SHP77 treated with DMSO at 0.1 percent for 48 hours (cell line): Measurements from ENCODE around the gene SLC6A6.
"Not testable (repeated sequence)": the region's sequence is repeated elsewhere in the genome, so short reads cannot be mapped to it uniquely, and the experiment has no call there.

Source experiments
- DNase-seq: peaks from one replicate; lab custom pipeline; 2025; lab: John Stamatoyannopoulos, UW

Gene SLC6A6

GRCh38 chr3:14398797-14399106 lies 3.7 kb upstream of the SLC6A6 start:
- DNase-seq = no peak

- DNase-seq = no peak
Measured at GRCh38 chr3:14401692-14402303, 608 bp upstream of the SLC6A6 start.

GRCh38 chr3:14403619-14404155 lies 1.3 kb downstream of the SLC6A6 start:
- no peak for DNase-seq

- DNase-seq = no peak
Measured at GRCh38 chr3:14404186-14404585, 1.8 kb downstream of the SLC6A6 start.

GRCh38 chr3:14404631-14405359 lies 2.4 kb downstream of the SLC6A6 start:
- no peak for DNase-seq

GRCh38 chr3:14405360-14406238 lies 3.2 kb downstream of the SLC6A6 start:
- no peak for DNase-seq

- DNase-seq = no peak
Measured at GRCh38 chr3:14406336-14406735, 3.9 kb downstream of the SLC6A6 start.

- no peak for DNase-seq
Measured at GRCh38 chr3:14406766-14407165, 4.4 kb downstream of the SLC6A6 start.

- DNase-seq = no peak
Measured at GRCh38 chr3:14407203-14407602, 4.8 kb downstream of the SLC6A6 start.

GRCh38 chr3:14409779-14410063 lies 7.3 kb downstream of the SLC6A6 start:
- DNase-seq = not testable (repeated sequence)

GRCh38 chr3:14410106-14410502 lies 7.7 kb downstream of the SLC6A6 start:
- DNase-seq = no peak

- no peak for DNase-seq
Measured at GRCh38 chr3:14410503-14411165, 8.2 kb downstream of the SLC6A6 start.

GRCh38 chr3:14411166-14411526 lies 8.7 kb downstream of the SLC6A6 start:
- no peak for DNase-seq

- DNase-seq = no peak
Measured at GRCh38 chr3:14411988-14412387, 9.6 kb downstream of the SLC6A6 start.

- no peak for DNase-seq
Measured at GRCh38 chr3:14412831-14413380, 10.5 kb downstream of the SLC6A6 start.

- DNase-seq = no peak
Measured at GRCh38 chr3:14413381-14414071, 11.1 kb downstream of the SLC6A6 start.

GRCh38 chr3:14414846-14415464 lies 12.5 kb downstream of the SLC6A6 start:
- DNase-seq = no peak

GRCh38 chr3:14415501-14415900 lies 13.1 kb downstream of the SLC6A6 start:
- DNase-seq = no peak

GRCh38 chr3:14416453-14416852 lies 14.0 kb downstream of the SLC6A6 start:
- DNase-seq = no peak

- DNase-seq = no peak
Measured at GRCh38 chr3:14418296-14419250, 16.2 kb downstream of the SLC6A6 start.
